Thoracic aorta endothelial cell (primary cell): ENCODE data around the gene ASPSCR1. TPM values are rescaled to one million over a fixed set of nuclear protein-coding genes. Genes with fewer than 3 reads are reported as not detected.

Source experiments
- total RNA-seq: library from RNA; depleted of rRNA; stranded (reverse); fragments of >200 nt; gene quantifications from 2 replicates; pipeline ENCODE4 v1.2.3, GENCODE V29; 2012

The ASPSCR1 gene
- total RNA-seq, result 15.8 and 19.1 TPM in 2 replicates

GRCh38 chr17:81977211-81977808 is at the start of gene ASPSCR1:
ASPSCR1 (plus strand) TSS chr17:81977629; CDS start chr17:81977647, 18 bp downstream.

GRCh38 chr17:81927653-81928543 is 49.5 kb upstream of the ASPSCR1 start, which contains the start of gene MAFG:
MAFG (minus strand) TSS chr17:81927735; CDS start chr17:81923185, 4,550 bp downstream.

GRCh38 chr17:81947189-81947588 is 30.2 kb upstream of the ASPSCR1 start, which contains the start of gene MYADML2:
MYADML2 (minus strand) TSS chr17:81947233; CDS start chr17:81941741, 5,492 bp downstream.

GRCh38 chr17:81961087-81961511 is 16.3 kb upstream of the ASPSCR1 start, which contains the start of gene NOTUM:
NOTUM (minus strand) TSS chr17:81961187; CDS start chr17:81960909, 278 bp downstream.

GRCh38 chr17:82022310-82022980 is 45.0 kb downstream of the ASPSCR1 start, which contains the start of gene CENPX:
CENPX (minus strand) TSS chr17:82022878; CDS start chr17:82022861, 17 bp downstream.

GRCh38 chr17:82022981-82023446 is 45.6 kb downstream of the ASPSCR1 start, which contains the start of gene LRRC45:
LRRC45 (plus strand) TSS chr17:82023305; CDS start chr17:82023644, 339 bp downstream.

GRCh38 chr17:82031303-82031884 is 54.0 kb downstream of the ASPSCR1 start, which contains the start of gene RAC3:
RAC3 (plus strand) TSS chr17:82031678; CDS start chr17:82031762, 84 bp downstream.

GRCh38 chr17:82037092-82037888 is 59.9 kb downstream of the ASPSCR1 start, which contains the start of gene DCXR:
DCXR (minus strand) TSS chr17:82037697; CDS start chr17:82037682, 15 bp downstream.

GRCh38 chr17:82051776-82052637 is 74.6 kb downstream of the ASPSCR1 start, which contains the start of the genes GPS1 and RFNG:
GPS1 (plus strand) TSS chr17:82051898; CDS start chr17:82051932, 34 bp downstream.
RFNG (minus strand) TSS chr17:82051811; CDS start chr17:82051766, 45 bp downstream.

GRCh38 chr17:82065638-82066303 is 88.3 kb downstream of the ASPSCR1 start, which contains the start of gene DUS1L:
DUS1L (minus strand) TSS chr17:82065804; CDS start chr17:82065059, 745 bp downstream.

Other genes with a start within 250 kb of the ASPSCR1 start
- gene GCGR, start 173.5 kb upstream of the ASPSCR1 start, total RNA-seq, result not detected in 2 replicates
- 57.1 and 68.8 TPM in 2 replicates for gene MCRIP1, start 144.3 kb upstream of the ASPSCR1 start, total RNA-seq
- gene PPP1R27, start 142.6 kb upstream of the ASPSCR1 start, total RNA-seq, result not detected in 2 replicates
- 824 and 903 TPM in 2 replicates for gene P4HB, start 117.1 kb upstream of the ASPSCR1 start, total RNA-seq
- 229 and 236 TPM in 2 replicates for gene ARHGDIA, start 106.3 kb upstream of the ASPSCR1 start, total RNA-seq
- gene ALYREF, start 86.0 kb upstream of the ASPSCR1 start, total RNA-seq, result 176 and 187 TPM in 2 replicates
- gene ANAPC11, start 85.9 kb upstream of the ASPSCR1 start, total RNA-seq, result 99.4 and 125 TPM in 2 replicates
- gene NPB, start 75.4 kb upstream of the ASPSCR1 start, total RNA-seq, result 0.13 and 0.22 TPM in 2 replicates
- gene PCYT2, start 66.2 kb upstream of the ASPSCR1 start, total RNA-seq, result 30.1 and 51.0 TPM in 2 replicates
- gene SIRT7, start 59.5 kb upstream of the ASPSCR1 start, total RNA-seq, result 17.3 and 21.1 TPM in 2 replicates
- gene MAFG, start 49.9 kb upstream of the ASPSCR1 start, total RNA-seq, result 20.7 and 22.2 TPM in 2 replicates
- 53.7 and 56.3 TPM in 2 replicates for gene PYCR1, start 40.3 kb upstream of the ASPSCR1 start, total RNA-seq
- not detected in 2 replicates for gene MYADML2, start 30.4 kb upstream of the ASPSCR1 start, total RNA-seq
- gene NOTUM, start 16.4 kb upstream of the ASPSCR1 start, total RNA-seq, result not detected in 2 replicates
- gene CENPX, start 45.2 kb downstream of the ASPSCR1 start, total RNA-seq, result 46.4 and 49.8 TPM in 2 replicates
- 17.4 and 20.7 TPM in 2 replicates for gene LRRC45, start 45.7 kb downstream of the ASPSCR1 start, total RNA-seq
- 21.4 and 23.1 TPM in 2 replicates for gene RAC3, start 54.0 kb downstream of the ASPSCR1 start, total RNA-seq
- 44.3 and 54.9 TPM in 2 replicates for gene DCXR, start 60.1 kb downstream of the ASPSCR1 start, total RNA-seq
- 22.6 and 23.7 TPM in 2 replicates for gene RFNG, start 74.2 kb downstream of the ASPSCR1 start, total RNA-seq
- 82.2 and 98.8 TPM in 2 replicates for gene GPS1, start 74.3 kb downstream of the ASPSCR1 start, total RNA-seq
- 59.5 and 62.2 TPM in 2 replicates for gene DUS1L, start 88.2 kb downstream of the ASPSCR1 start, total RNA-seq
- 141 and 288 TPM in 2 replicates for gene FASN, start 120.6 kb downstream of the ASPSCR1 start, total RNA-seq
- gene CCDC57, start 235.2 kb downstream of the ASPSCR1 start, total RNA-seq, result 16.2 and 18.8 TPM in 2 replicates